GM23338 (cell line): ENCODE measurements around the gene MRLN. TPM values are rescaled to one million over a fixed set of nuclear protein-coding genes. Genes with fewer than 3 reads are reported as not detected.

ENCODE experiments used
- ATAC-seq: fragments of 200-7000 bp; cut with Tn5 transposase; 3 replicates; pipeline ENCODE4 v1.9.1; 2020
- DNase-seq: peaks from one replicate; pipeline ENCODE4 v3.0.0-alpha.2; 2015; ENCODE audit warnings: low spot score
- H2AFZ ChIP-seq: fragments of 200-600 bp; sonication (generic); 2 replicates; pipeline ENCODE4 v1.8.0; 2016; ENCODE audit warnings: antibody characterized with exemption, mild to moderate bottlenecking, moderate library complexity
- H3F3A ChIP-seq: fragments of 200-600 bp; sonication (generic); replicated peaks from 2 replicates; pipeline ENCODE4 v1.8.0; 2017; ENCODE audit warnings: antibody characterized with exemption, mixed run types, low read depth
- H3K27ac ChIP-seq: fragments of 200-600 bp; sonication (generic); 2 replicates; pipeline ENCODE4 v1.6.1; 2016; ENCODE audit warnings: low read depth
- H3K27me3 ChIP-seq: fragments of 200-600 bp; sonication (generic); 2 replicates; pipeline ENCODE4 v1.8.0; 2016; ENCODE audit warnings: mild to moderate bottlenecking, mixed run types, moderate library complexity; ENCODE audit not compliant: insufficient read depth
- H3K36me3 ChIP-seq: fragments of 200-600 bp; sonication (generic); 2 replicates; pipeline ENCODE4 v1.8.0; 2016; ENCODE audit warnings: mild to moderate bottlenecking; ENCODE audit not compliant: insufficient read depth
- H3K4me1 ChIP-seq: fragments of 200-600 bp; sonication (generic); 2 replicates; pipeline ENCODE4 v1.8.0; 2016; ENCODE audit warnings: mild to moderate bottlenecking, moderate library complexity; ENCODE audit not compliant: insufficient read depth
- H3K4me2 ChIP-seq: fragments of 200-600 bp; sonication (generic); 2 replicates; pipeline ENCODE4 v1.7.1; 2017; ENCODE audit warnings: mixed run types
- H3K4me3 ChIP-seq: fragments of 200-600 bp; sonication (generic); 2 replicates; pipeline ENCODE4 v1.6.1; 2016; ENCODE audit warnings: mixed run types
- H3K79me2 ChIP-seq: fragments of 200-600 bp; sonication (generic); replicated peaks from 2 replicates; pipeline ENCODE4 v1.8.0; 2017; ENCODE audit warnings: mild to moderate bottlenecking; ENCODE audit not compliant: insufficient read depth
- H3K9me2 ChIP-seq: fragments of 200-600 bp; sonication (generic); 2 replicates; pipeline ENCODE4 v1.8.0; 2017; ENCODE audit not compliant: insufficient read depth
- H4K20me1 ChIP-seq: fragments of 200-600 bp; sonication (generic); replicated peaks from 2 replicates; pipeline ENCODE4 v1.8.0; 2017; ENCODE audit warnings: mild to moderate bottlenecking; ENCODE audit not compliant: insufficient read depth
- H3K27ac Mint-ChIP-seq: 2 replicates; pipeline ENCODE4 v1.8.0; 2020; ENCODE audit warnings: inconsistent platforms, mild to moderate bottlenecking, moderate library complexity, mixed read lengths
- H3K27me3 Mint-ChIP-seq: 3 replicates; pipeline ENCODE4 v1.8.0; 2022; ENCODE audit warnings: low read depth, mild to moderate bottlenecking, moderate library complexity, mixed read lengths, inconsistent platforms; ENCODE audit not compliant: insufficient read depth, poor library complexity
- H3K36me3 Mint-ChIP-seq: 3 replicates; pipeline ENCODE4 v1.8.0; 2021; ENCODE audit warnings: low read depth, mild to moderate bottlenecking, inconsistent platforms, moderate library complexity, mixed read lengths
- H3K4me1 Mint-ChIP-seq: 3 replicates; pipeline ENCODE4 v1.8.0; 2020; ENCODE audit warnings: mild to moderate bottlenecking, inconsistent platforms, mixed read lengths
- H3K4me3 Mint-ChIP-seq: 3 replicates; pipeline ENCODE4 v1.8.0; 2021; ENCODE audit warnings: moderate library complexity, mild to moderate bottlenecking, inconsistent platforms, mixed read lengths
- H3K9me3 Mint-ChIP-seq: 3 replicates; pipeline ENCODE4 v1.8.0; 2020; ENCODE audit warnings: moderate library complexity, mild to moderate bottlenecking, inconsistent platforms, mixed read lengths
- CREB1 ChIP-seq: fragments of 250-450 bp; sonication (Bioruptor Pico); IDR thresholded peaks from 2 replicates; pipeline ENCODE4 v1.5.0; 2020; ENCODE audit warnings: low read depth, mild to moderate bottlenecking, moderate library complexity
- CTCF ChIP-seq, 2 experiments: fragments of 200-600 bp in 1 of 2; sonication (generic) in 1 of 2; conservative IDR thresholded peaks; 2 replicates each; pipeline versions ENCODE4 v1.5.1 to v1.6.1; 2016 to 2017; ENCODE audit warnings: antibody characterized with exemption in 2 of 2, low read depth in 2 of 2, mild to moderate bottlenecking in 2 of 2, moderate library complexity in 1 of 2
- ETS1 ChIP-seq: IDR thresholded peaks from 2 replicates; pipeline ENCODE4 v1.6.1; 2016; ENCODE audit warnings: antibody characterized with exemption
- EZH2 ChIP-seq: fragments of 200-600 bp; sonication (generic); IDR thresholded peaks from one replicate; pipeline ENCODE4 v1.8.0; 2017; ENCODE audit warnings: antibody characterized with exemption, mild to moderate bottlenecking, low read depth; ENCODE audit not compliant: unreplicated experiment
- EZH2phosphoT487 ChIP-seq: fragments of 200-600 bp; sonication (generic); IDR thresholded peaks from one replicate; pipeline ENCODE4 v1.8.1; 2018; ENCODE audit warnings: antibody characterized with exemption; ENCODE audit not compliant: unreplicated experiment
- NANOG ChIP-seq: IDR thresholded peaks from 2 replicates; pipeline ENCODE4 v1.6.1; 2016; ENCODE audit warnings: antibody characterized with exemption, borderline replicate concordance
- POLR2AphosphoS5 ChIP-seq: IDR thresholded peaks from 2 replicates; pipeline ENCODE4 v1.6.1; 2016; ENCODE audit warnings: antibody characterized with exemption, low read depth
- REST ChIP-seq: IDR thresholded peaks from one replicate; pipeline ENCODE4 v1.6.1; 2018; ENCODE audit warnings: antibody characterized with exemption; ENCODE audit not compliant: unreplicated experiment
- STAT1 ChIP-seq: IDR thresholded peaks from one replicate; pipeline ENCODE4 v1.6.1; 2016; ENCODE audit warnings: antibody characterized with exemption; ENCODE audit not compliant: unreplicated experiment
- ZNF331 ChIP-seq: fragments of 250-450 bp; sonication (Bioruptor Pico); IDR thresholded peaks from 2 replicates; pipeline ENCODE4 v1.5.0; 2020; ENCODE audit warnings: low read depth, mild to moderate bottlenecking, moderate library complexity
- ZNF462 ChIP-seq: fragments of 250-450 bp; sonication (Bioruptor Pico); IDR thresholded peaks from 2 replicates; pipeline ENCODE4 v1.5.0; 2020; ENCODE audit warnings: mild to moderate bottlenecking, moderate library complexity
- polyA plus RNA-seq: library from polyadenylated mRNA; unstranded; fragments of >200 nt; fragmentation: Nextera tagmentation; extraction: Ambion mirVana; gene quantifications from 2 replicates; pipeline ENCODE4 v1.2.1, GENCODE V29; 2016
- total RNA-seq: library from RNA; depleted of rRNA; stranded (reverse); fragments of >200 nt; shearing (Covaris generic); gene quantifications from 2 replicates; pipeline ENCODE4 v1.2.3, GENCODE V29; 2014

The MRLN gene
- total and polyA plus RNA-seq, 2 experiments from 2014 or later = not detected

- TF ChIP-seq ZNF462 (CRISPR knock-in tag) = no peak
Observed at GRCh38 chr10:59735296-59735695, 18.0 kb downstream of the MRLN start (continued).

- no peak for DNase-seq
- Mint-ChIP-seq H3K4me1 (peaks cover 3% of the 10 kb centered on the region; the same call in 2 of the 3 replicates), H3K27ac (no peak overlapping the region), H3K9me3 (peaks cover 11% of the 10 kb centered on the region; the same call in 1 of the 3 replicates), H3K4me3 (no peak overlapping the region), H3K27me3 (no peaks in the 10 kb centered on the region), H3K36me3 (peaks cover 6% of the 10 kb centered on the region; the same call in 2 of the 3 replicates)
- H3K4me3 ChIP-seq = no peak overlapping the region
- no peak for ATAC-seq
- no peaks in the 10 kb centered on the region for H3K4me1 ChIP-seq
- no peaks in the 10 kb centered on the region for H4K20me1 ChIP-seq
- no peaks in the 10 kb centered on the region for H3K27me3 ChIP-seq
- H2AFZ ChIP-seq = no peak overlapping the region
- no peaks in the 10 kb centered on the region for H3K36me3 ChIP-seq
- H3K9me2 ChIP-seq = no peaks in the 10 kb centered on the region
- TF ChIP-seq CTCF (conservative IDR thresholded peaks at IDR 0.05; ENCODE audit: low read depth in 2 of 2) = no peak
- no peak for TF ChIP-seq NANOG
- TF ChIP-seq ETS1 = no peak
- no peak for TF ChIP-seq REST
- TF ChIP-seq EZH2phosphoT487 = no peak
- no peak for TF ChIP-seq ZNF331 (CRISPR knock-in tag)
- TF ChIP-seq STAT1 = no peak
- TF ChIP-seq CREB1 (CRISPR knock-in tag) = no peak
- no peak for TF ChIP-seq EZH2
- no peak for TF ChIP-seq POLR2AphosphoS5
- no peaks in the 10 kb centered on the region for H3K79me2 ChIP-seq
- H3F3A ChIP-seq = no peaks in the 10 kb centered on the region
- H3K27ac ChIP-seq = no peak overlapping the region
- H3K4me2 ChIP-seq = no peak overlapping the region
Observed at GRCh38 chr10:59734014-59734462, 19.2 kb downstream of the MRLN start.
